ENCODE results near the gene LRRC8D.
"Not testable (repeated sequence)": the region's sequence is repeated elsewhere in the genome, so short reads cannot be mapped to it uniquely, and the experiment has no call there.

Gene LRRC8D

GRCh38 chr1:89918794-89919155, 97.9 kb downstream of the LRRC8D start:
- DNase-seq = peak; percentile 31

DNA sequence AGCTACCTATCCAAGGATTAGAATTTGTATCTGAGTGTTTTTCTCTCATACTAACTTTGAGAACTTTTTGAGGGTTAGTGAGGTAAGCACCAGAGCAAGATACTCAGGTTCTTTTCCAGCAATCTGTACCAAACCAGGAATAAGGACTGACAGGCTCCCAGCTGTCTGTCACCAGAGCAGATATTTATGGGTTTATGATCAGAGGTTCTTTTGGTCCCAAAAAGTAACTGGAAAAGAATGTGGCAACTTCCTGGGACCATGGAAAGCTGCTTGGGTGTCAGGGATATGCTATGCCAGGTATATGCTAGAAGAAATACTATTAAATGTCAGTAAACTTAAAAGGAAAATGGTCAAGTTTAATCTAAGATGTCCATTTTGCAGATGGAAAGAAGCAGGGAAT, 98.3 kb downstream of the LRRC8D start:
- DNase-seq = no peak

- DNase-seq = no peak
These were observed 102.1 kb downstream of the LRRC8D start for GRCh38 chr1:89922911-89923310.

DNA sequence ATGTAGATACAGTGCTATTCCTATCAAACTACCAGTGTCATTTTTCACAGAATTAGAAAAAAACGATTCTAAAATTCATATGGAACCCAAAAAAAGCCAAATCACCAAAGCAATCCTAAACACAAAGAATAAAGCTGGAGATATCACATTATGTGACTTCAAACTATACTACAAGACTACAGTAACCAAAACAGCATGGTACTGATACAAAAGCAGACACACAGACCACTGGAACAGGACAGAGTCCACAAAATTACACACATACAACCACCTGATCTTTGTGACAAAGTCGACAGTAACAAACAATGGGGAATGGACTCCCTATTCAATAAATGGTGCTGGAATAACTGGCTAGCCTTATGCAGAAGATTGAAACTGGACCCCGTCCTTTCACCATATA, 102.7 kb downstream of the LRRC8D start:
- DNase-seq = no peak

DNA sequence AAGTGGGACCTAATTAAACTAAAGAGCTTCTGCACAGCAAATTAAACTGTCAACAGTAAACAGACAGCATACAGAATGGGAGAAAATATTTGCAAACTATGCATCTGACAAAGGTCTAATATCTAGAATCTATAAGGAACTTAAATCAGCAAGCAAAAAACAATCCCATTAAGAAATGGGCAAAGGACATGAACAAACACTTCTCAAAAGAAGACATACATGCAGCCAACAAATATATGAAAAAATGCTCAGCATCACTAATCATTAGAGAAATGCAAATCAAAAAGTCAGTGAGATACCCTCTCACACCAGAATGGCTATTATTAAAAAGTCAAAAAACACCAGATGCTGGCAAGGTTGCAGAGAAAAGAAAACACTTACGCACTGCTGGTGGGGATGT, 103.2 kb downstream of the LRRC8D start:
- not testable (repeated sequence) for DNase-seq

- no peak for DNase-seq
These were observed 106.2 kb downstream of the LRRC8D start for GRCh38 chr1:89927049-89927448.

GRCh38 chr1:89927478-89927877, 106.6 kb downstream of the LRRC8D start:
- no peak for DNase-seq

DNA sequence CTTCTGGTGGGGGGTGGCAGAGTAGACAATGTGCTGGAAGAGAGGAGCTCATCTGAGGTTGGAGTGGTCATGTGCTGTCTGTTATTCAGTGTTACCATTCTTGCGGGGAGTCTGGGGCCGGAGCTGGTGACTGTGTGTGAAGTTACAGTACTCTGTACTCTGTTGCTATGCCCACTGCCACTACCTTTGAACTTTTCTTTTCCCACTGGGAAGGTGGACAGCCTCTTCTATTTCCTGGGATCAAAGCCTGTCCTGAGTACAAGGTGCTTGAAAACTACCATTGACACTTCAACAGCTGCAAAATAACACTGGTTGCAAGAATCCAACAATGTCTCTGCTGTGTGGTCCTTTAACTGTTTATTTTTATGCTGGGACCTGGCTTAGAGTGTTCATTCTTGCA, 107.7 kb downstream of the LRRC8D start:
- DNase-seq = no peak

GRCh38 chr1:89929467-89930063, 108.7 kb downstream of the LRRC8D start:
- DNase-seq = no peak

DNA sequence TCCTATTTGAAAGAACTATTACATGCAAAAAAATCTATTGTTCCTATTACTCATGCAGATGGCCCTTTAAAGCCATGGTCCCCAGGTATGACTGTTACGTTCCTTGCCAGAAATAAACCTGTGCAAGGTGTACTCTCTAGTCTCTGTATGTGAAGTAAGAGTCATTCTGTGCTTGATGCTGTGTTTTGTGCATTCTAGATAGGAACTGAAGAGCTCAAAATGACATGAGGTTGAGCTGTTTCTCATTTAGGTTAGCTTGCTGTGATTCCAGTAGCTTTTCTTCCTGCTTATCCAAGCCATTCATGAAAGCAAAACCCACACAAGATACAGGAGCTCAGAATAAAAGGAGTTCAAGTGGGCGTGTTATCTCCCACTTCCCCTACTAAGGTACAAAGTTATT, 109.7 kb downstream of the LRRC8D start:
- no peak for DNase-seq

DNA sequence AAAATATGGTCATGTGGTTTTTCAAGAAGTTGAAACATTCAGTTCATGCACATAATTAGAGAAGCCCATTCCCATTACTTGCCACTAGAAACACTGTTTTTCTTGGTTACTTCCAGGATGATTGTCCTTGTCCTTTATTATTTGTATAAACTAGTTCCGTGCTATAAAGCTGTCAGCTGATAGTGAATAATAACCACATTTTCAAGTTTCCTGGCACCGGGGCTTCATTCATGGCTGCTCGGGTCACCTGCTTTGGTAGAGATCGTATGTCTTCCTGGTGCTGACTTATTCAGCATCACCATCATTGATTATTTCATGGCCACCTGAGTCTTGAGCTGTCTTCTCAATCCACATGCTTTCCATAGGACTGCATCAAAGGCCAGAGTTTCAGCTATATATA, 111.1 kb downstream of the LRRC8D start:
- DNase-seq = no peak

- DNase-seq = no peak
These were observed 111.9 kb downstream of the LRRC8D start for GRCh38 chr1:89932598-89933364.

DNA sequence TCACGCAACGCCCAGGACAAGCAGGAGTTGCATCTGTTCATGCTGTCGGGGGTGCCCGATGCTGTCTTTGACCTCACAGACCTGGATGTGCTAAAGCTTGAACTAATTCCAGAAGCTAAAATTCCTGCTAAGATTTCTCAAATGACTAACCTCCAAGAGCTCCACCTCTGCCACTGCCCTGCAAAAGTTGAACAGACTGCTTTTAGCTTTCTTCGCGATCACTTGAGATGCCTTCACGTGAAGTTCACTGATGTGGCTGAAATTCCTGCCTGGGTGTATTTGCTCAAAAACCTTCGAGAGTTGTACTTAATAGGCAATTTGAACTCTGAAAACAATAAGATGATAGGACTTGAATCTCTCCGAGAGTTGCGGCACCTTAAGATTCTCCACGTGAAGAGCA, 113.6 kb downstream of the LRRC8D start:
- no peak for DNase-seq

GRCh38 chr1:89935235-89935634, 114.4 kb downstream of the LRRC8D start:
- no peak for DNase-seq

DNA sequence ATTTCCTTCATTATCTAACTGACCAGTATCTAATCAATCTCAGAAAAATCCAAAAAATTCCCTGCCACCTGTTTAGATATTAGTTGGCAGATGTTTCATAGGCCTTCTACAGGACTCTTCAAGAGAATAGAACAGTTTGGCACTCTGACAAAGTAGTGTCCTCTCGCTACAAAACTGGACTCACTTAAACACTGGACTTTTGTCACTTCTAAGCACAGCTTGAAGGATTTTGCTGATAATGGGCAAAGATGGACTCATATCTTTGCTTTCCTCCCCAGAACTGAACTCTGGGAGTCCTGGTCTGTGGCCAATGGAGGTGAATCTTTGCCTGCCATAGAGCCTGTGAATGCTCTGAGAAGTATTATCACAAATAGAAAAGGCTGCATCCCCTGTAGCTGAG, 115.9 kb downstream of the LRRC8D start:
- no peak for DNase-seq

GRCh38 chr1:89938171-89939055, 117.6 kb downstream of the LRRC8D start:
- DNase-seq = no peak

- DNase-seq = no peak
These were observed 118.3 kb downstream of the LRRC8D start for GRCh38 chr1:89939059-89939570.

DNA sequence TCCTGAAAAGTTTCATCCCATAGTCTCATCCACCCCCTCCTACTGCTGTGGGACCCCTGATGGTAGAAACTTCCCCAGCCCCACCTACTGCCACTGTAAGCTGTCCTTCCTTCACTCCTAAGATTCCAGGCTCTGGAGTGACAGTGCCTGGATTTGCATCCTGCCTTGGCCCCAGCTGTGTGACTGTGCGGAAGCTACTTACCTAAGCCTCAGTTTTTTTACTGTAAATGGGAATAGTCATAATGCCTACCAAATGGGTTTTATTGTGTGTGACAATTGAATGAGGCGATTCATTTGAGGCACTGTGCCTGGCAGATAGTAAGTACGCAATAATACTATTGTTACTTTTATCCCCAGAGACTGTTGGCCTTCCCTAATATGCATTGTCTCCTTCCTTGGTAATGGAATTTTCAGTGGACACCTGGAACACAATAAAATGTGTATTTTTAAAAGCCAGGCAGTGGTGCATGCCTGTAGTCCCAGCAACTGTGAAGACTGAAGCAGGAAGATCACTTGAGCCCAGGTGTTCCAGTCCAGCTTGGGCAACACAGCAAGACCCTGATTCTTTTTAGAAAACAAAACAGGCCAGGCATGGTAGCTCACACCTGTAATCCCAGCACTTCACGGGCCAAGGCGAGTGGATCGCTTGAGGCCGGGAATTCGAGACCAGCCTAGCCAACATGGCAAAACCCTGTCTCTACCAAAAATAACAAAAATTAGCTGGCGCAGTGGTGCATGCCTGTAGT, 119.0 kb downstream of the LRRC8D start:
- DNase-seq = no peak

DNA sequence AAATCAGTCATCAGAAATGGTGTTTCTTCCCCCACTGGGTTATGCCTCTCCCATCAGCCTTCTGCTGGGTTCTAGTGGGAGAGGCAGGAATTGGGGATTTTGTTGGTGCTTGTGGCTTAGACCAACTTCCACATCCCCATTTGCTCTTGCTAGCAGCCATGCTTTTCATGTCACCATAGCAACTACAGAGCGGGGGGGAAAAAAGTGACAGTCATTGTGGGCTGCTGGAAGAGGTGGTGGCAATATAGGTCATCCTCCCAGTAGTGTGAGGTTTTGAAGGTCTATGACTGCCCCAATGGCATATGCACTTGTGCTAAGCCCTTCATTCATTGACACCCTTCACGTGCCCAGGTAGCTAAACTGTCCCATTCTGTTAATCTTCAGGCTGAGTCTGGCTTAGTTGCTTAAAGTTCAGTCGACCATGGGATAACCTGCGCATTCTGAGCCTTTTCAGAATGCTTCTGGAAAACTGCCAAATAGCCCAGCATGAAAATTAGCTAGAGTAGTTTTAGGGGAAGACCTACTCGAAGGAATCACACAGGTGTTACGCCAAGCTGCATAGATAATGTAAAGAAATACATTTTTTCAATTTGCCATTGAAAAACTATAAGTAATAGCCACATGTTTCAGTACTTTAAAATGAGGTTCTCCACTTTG, 120.4 kb downstream of the LRRC8D start:
- peak; percentile 43 for DNase-seq

GRCh38 chr1:89942014-89942413, 121.2 kb downstream of the LRRC8D start:
- no peak for DNase-seq

DNA sequence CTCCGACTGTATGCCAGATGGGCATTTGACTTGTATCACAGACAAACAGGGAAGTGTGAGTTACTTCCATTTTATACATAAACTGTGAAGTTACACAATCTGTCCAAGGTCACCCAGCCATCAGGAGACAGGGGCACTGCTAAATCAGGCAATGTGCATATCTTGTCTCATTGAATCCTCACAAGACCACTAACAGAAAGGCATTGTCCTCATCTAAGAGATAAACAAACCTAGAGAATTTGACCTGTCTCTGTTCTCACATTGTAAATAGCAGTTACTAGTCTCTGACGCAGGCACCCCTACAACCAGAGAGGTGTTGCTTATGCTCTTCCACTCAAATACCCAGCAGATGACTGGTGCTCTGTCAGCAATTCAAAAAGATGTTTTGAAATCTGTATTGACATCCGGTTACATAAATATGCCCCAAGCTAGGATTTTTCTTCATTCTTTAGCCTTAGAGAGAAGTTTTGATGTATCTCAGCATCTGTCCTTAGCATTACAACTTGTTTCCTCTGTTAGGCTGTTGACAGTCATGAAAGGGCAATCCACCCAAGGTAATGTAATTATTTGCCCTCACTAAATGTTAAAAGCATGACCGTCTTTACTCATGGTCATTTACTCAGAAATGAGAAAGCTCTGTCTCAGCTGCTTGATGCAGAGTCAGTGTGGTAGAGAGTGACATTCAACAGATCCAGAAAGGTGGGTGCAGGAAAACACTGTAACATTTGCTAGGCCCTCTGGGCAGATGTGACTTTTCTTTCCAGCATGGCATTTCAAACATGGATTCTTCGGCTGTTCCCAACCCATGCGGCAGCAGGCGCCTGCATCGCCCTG, 122.2 kb downstream of the LRRC8D start:
- no peak for DNase-seq

All from DMS53 (cell line).